D721Med (cell line): ENCODE data around the gene LSR.

ENCODE experiments used
- DNase-seq: peaks from one replicate; pipeline ENCODE4 v3.0.0; 2011; ENCODE audit warnings: low spot score; ENCODE audit not compliant: insufficient read length
- FAIRE-seq: peaks from 2 replicates; lab custom pipeline; 2011; peaks lifted over from hg19 to GRCh38; lab: Jason Lieb, UNC
- CTCF ChIP-seq: IDR thresholded peaks from 2 replicates; pipeline ENCODE4 v1.5.1; 2012; ENCODE audit warnings: mild to moderate bottlenecking, control low read depth; ENCODE audit not compliant: insufficient read depth; ENCODE audit errors: missing control alignments

Gene LSR

DNA sequence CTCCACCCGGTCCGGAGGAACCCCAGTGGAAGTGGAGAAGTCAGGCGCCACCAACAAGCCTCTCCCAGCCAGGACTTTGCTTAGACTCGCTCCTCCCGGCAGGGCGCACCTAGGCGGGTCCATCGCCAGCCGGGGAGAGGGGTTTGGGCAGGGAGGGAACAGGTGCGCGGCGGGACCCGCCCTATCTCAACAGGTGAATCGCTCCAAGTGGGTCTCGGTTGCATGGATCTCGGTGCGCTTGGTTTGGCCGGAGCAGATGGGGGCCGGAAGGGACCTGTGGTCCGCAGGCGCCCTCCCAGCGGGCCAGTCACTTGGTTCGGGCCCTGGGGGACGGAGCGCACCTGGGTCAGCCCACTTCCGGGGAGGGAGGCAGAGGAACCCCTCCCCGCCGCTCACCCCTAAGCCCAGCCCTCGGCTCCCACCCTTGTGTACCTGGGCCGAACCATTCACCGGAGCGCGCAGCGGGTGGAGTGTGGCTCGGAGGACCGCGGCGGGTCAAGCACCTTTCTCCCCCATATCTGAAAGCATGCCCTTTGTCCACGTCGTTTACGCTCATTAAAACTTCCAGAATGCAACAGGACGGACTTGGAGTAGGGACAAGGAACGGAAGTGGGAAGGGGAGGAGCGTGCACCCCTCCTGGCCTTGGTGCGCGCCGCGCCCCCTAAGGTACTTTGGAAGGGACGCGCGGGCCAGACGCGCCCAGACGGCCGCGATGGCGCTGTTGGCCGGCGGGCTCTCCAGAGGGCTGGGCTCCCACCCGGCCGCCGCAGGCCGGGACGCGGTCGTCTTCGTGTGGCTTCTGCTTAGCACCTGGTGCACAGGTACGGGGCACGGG is at the start of gene LSR:
Gene LSR, plus strand, starts transcription at position 693 of the 836 bp plus-strand sequence. Its CDS starts 21 bp downstream, at position 714.
- DNase-seq, result no peak
- TF ChIP-seq CTCF, result no peak
- no peak for FAIRE-seq

DNA sequence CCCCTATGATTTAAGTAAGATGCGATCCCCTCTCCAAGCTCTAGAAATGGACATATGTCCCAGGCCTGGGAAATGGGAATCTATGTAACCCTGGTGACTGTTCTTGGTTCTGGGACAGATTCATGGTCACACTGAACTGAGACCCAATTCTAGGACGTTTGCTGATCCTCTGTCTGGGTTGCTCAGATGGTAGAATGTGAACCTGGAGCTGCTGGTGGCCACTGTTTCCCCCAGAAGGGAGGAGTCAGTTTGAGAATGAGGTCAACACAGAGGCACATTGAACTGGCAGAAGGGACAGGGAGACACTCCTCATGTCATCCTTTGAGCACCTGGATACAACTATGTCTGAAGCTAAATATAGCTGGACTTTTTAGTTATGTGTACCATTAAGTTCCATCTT is 49.3 kb upstream of the LSR start:
- no peak for TF ChIP-seq CTCF
- DNase-seq, result no peak
- FAIRE-seq, result no peak

- FAIRE-seq, result no peak
- no peak for DNase-seq
- no peak for TF ChIP-seq CTCF
These were observed 45.8 kb upstream of the LSR start for GRCh38 chr19:35202722-35203688.

DNA sequence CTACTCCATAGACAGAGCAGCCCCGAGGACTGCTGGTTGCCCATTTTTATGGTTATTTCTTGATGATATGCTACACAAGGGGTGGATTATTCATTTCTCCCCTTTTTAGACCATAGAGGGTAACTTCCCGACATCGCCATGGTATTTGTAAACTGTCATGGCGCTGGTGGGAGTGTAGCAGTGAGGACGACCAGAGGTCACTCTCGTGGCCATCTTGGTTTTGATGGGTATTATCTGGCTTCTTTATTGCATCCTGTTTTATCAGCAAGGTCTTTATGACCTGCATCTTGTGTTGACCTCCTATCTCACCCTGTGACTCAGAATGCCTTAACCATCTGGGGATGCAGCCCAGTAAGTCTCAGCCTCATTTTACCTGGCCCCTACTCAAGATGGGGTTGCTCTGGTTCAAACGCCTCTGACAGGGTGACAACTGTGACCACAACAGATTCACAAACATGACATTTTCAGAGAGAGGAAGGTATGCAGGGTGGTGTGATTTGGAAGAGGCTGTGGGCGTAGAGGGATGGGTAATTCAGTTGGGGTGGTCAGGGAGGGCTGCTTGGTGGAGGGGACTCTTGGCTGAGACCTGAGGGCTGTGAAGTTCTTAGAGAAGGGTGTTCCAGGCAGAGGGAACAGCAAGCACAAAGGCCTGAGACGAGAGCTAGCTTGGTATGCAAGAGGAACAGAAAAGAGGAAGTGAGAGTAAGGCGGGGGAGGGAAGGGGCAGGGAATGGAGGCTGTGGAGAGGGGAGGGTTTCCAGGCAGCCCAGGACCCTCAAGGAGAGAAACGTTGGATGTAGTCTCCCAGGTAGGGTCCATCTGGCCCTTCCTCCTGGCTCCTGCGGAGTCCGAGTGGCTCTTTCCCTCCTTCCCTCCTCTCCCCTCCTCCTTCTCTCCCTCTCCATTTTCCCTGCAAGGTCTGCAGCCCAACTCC is 43.7 kb upstream of the LSR start:
- no peak for TF ChIP-seq CTCF
- no peak for DNase-seq
- no peak for FAIRE-seq

GRCh38 chr19:35205733-35206323 is 43.0 kb upstream of the LSR start:
- FAIRE-seq, result no peak
- TF ChIP-seq CTCF, result no peak
- no peak for DNase-seq

- FAIRE-seq (no peak), DNase-seq (no peak)
- TF ChIP-seq CTCF, result no peak
These were observed 42.4 kb upstream of the LSR start for GRCh38 chr19:35206379-35206778.
